ENCODE results near the gene SFXN2.

SFXN2 gene

DNA sequence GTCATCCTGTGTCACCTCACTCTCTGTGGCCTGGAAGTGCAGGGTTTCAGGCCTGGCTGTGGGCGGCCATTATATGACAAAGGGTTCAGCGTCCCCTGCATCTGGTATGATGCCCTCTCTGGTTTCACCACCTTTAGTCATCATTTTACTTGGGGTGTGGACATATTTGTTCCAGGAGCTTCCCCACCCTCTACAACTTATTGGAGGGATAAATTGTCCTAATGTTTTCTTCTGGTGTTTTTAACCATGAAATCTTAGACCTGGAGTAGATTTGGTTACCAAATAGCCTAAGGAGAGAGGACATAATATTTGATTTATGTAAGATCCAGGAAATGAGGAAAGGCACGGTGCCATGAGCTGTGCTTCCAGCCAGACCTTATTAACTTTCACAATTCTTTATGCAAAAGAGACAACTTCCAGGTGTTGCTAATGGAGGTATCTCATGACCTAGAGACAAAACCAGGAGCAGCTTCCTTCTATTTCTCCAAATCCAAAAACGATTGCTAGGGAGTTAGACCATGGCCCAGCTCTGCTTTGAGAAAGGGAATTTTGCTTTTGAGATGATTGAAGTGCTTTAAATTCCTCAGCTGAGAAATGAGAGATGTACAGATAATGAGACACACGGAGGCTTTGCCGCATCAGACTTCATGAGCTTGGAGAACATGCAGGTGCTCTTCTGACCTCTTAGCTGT lies 50.2 kb downstream of the SFXN2 start:
- TF ChIP-seq, protein P1, sequence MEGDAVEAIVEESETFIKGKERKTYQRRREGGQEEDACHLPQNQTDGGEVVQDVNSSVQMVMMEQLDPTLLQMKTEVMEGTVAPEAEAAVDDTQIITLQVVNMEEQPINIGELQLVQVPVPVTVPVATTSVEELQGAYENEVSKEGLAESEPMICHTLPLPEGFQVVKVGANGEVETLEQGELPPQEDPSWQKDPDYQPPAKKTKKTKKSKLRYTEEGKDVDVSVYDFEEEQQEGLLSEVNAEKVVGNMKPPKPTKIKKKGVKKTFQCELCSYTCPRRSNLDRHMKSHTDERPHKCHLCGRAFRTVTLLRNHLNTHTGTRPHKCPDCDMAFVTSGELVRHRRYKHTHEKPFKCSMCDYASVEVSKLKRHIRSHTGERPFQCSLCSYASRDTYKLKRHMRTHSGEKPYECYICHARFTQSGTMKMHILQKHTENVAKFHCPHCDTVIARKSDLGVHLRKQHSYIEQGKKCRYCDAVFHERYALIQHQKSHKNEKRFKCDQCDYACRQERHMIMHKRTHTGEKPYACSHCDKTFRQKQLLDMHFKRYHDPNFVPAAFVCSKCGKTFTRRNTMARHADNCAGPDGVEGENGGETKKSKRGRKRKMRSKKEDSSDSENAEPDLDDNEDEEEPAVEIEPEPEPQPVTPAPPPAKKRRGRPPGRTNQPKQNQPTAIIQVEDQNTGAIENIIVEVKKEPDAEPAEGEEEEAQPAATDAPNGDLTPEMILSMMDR (conservative IDR thresholded peaks at IDR 0.05; ENCODE audit: low read depth, low read length), result no peak
- H3K4me3 ChIP-seq (ENCODE audit: low read length), result no peak overlapping the region
- no peak for DNase-seq (ENCODE audit: low read depth)

- H3K4me3 ChIP-seq (ENCODE audit: low read length), result no peak overlapping the region
- TF ChIP-seq, protein P1 (conservative IDR thresholded peaks at IDR 0.05; ENCODE audit: low read depth, low read length), result no peak
- no peak for DNase-seq (ENCODE audit: low read depth)
These were observed 50.9 kb downstream of the SFXN2 start for GRCh38 chr10:102765336-102765735.

DNA sequence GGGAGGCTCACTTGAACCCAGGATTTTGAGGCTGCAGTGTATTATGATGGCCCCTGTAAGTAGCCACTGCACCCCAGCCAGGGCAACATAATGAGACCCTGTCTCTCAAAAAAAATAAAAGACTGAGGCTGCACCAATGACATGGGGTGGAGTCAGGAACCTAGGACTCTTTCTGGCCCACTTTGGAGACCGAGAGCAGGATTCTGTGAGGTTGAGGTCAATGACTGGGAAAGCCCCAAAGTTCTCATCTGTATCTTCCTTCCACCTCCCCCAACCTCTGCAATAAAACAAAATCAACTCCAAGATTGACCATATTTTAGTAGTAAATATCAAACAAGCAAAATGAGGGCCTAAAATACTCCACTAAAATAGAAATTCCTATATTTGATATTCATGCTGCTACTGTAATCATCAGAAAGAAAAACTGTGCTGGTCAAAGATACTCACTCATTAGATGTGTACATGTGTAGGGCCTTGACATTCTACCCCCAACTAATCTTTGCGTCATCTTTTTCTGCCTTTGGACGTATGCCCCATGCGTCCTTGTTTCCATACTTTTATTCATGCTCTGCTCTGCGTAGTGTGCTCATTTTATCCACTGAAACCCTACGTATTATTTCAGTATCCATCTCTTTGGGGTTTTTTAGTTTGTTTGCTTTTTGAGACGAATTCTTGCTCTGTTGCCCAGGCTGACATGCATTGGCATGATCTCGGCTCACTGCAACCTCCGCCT lies 53.2 kb downstream of the SFXN2 start:
- no peak overlapping the region for H3K4me3 ChIP-seq (ENCODE audit: low read length)
- TF ChIP-seq, protein P1 (conservative IDR thresholded peaks at IDR 0.05; ENCODE audit: low read depth, low read length), result no peak
- no peak for DNase-seq (ENCODE audit: low read depth)

DNA sequence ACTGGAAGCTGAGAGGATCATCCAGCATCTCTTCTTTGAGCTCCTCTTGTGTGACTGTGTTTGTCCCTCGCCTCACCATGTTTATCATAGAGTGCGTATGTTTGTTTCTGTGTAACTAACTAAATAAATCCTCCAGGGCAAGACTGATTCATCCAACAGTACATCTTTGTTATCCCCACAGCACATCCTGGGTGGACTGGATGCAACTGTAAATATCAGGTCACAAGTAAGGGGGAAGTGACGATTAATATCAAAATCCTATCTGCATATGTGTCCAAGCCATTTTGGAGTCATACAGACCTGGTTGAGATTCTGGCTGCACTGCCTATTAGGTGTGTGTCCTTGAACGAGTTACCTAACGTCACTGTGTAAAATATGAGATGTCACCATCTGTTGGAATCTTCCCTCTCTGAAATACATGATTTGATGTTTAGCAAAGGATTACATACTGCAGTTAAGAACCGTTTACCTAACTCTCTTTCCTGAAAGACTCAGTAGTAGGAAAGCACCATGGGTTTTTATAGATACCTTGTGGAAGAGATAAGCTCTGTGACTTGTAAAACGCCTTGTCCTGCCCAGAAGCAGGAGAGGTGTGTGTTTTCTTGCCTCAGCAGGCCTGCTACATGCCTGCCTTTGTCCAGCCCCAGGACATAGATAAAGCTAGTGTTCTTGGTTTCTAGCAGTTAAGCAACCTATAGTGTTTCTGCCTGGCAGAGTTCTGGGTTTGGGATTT lies 55.1 kb downstream of the SFXN2 start:
- TF ChIP-seq, protein P1 (conservative IDR thresholded peaks at IDR 0.05; ENCODE audit: low read depth, low read length), result no peak
- no peak for DNase-seq (ENCODE audit: low read depth)
- H3K4me3 ChIP-seq (ENCODE audit: low read length), result no peak overlapping the region

- TF ChIP-seq, protein P1 (conservative IDR thresholded peaks at IDR 0.05; ENCODE audit: low read depth, low read length), result no peak
- DNase-seq (ENCODE audit: low read depth), result no peak
- H3K4me3 ChIP-seq (ENCODE audit: low read length), result no peak overlapping the region
These were observed 55.7 kb downstream of the SFXN2 start for GRCh38 chr10:102770108-102770482.

GRCh38 chr10:102770792-102771191 lies 56.4 kb downstream of the SFXN2 start:
- DNase-seq (ENCODE audit: low read depth), result no peak
- TF ChIP-seq, protein P1 (conservative IDR thresholded peaks at IDR 0.05; ENCODE audit: low read depth, low read length), result no peak
- no peak overlapping the region for H3K4me3 ChIP-seq (ENCODE audit: low read length)

Data from retinal pigment epithelial cell (primary cell).